Endothelial cell of umbilical vein (primary cell): ENCODE data around the gene ZSCAN16. TPM values are rescaled to one million over a fixed set of nuclear protein-coding genes. Genes with fewer than 3 reads are reported as not detected.
"Not testable (repeated sequence)": the region's sequence is repeated elsewhere in the genome, so short reads cannot be mapped to it uniquely, and the experiment has no call there.

Experiments
- BruUV-seq: library from RNA; stranded (reverse); fragments of 400-500 nt; replicated peaks from 2 replicates; lab custom pipeline; 2021; lab: Mats Ljungman, UMichigan
- CTCF ChIA-PET: fragments of 300-600, 350-600 bp; sonication (Branson Sonifier 250); formaldehyde crosslinking; loops from one replicate; lab custom pipeline; 2021; ENCODE audit warnings: antibody characterized with exemption, inconsistent platforms; lab: Charles Lee
- POLR2A ChIA-PET: fragments of 300-600, 350-600 bp; sonication (Branson Sonifier 250); formaldehyde crosslinking; loops from one replicate; lab custom pipeline; 2021; ENCODE audit warnings: antibody characterized with exemption, inconsistent platforms; lab: Charles Lee
- DNase-seq: peaks from one replicate; pipeline ENCODE4 v3.0.0-alpha.2; 2011; ENCODE audit warnings: low read depth, low spot score
- FAIRE-seq: peaks from 2 replicates; lab custom pipeline; 2011; peaks lifted over from hg19 to GRCh38; lab: Jason Lieb, UNC
- H2AFZ ChIP-seq: 2 replicates; pipeline ENCODE4 v1.6.0; 2012; ENCODE audit warnings: low read depth, low read length, control low read depth, inconsistent platforms
- H3K27ac ChIP-seq: 2 replicates; pipeline ENCODE4 v1.5.1; 2011; ENCODE audit warnings: low read depth, mild to moderate bottlenecking, control low read depth, low read length, moderate library complexity; ENCODE audit not compliant: insufficient read depth
- H3K27me3 ChIP-seq, 2 experiments: 2 replicates each; pipeline versions ENCODE4 v1.6.0 to v1.6.1; 2011; ENCODE audit warnings: low read length in 2 of 2, mixed read lengths in 1 of 2; ENCODE audit not compliant: control insufficient read depth in 2 of 2, insufficient read depth in 2 of 2
- H3K36me3 ChIP-seq, 2 experiments: 2 replicates in 1 of 2; 3 replicates in 1 of 2; pipeline ENCODE4 v1.5.1; 2011; ENCODE audit warnings: low read length in 2 of 2, mild to moderate bottlenecking in 1 of 2, moderate library complexity in 1 of 2; ENCODE audit not compliant: control insufficient read depth in 2 of 2, insufficient read depth in 2 of 2; ENCODE audit errors: extremely low read depth in 1 of 2
- H3K4me1 ChIP-seq: 3 replicates; pipeline ENCODE4 v1.5.1; 2011; ENCODE audit warnings: mild to moderate bottlenecking, low read length; ENCODE audit not compliant: control insufficient read depth, insufficient read depth; ENCODE audit errors: extremely low read depth
- H3K4me2 ChIP-seq: 2 replicates; pipeline ENCODE4 v1.6.1; 2011; ENCODE audit warnings: low read length, control low read depth, mixed read lengths; ENCODE audit not compliant: insufficient read depth
- H3K4me3 ChIP-seq, 3 experiments: fragments of 200-600 bp in 1 of 3; sonication (generic), shearing (Covaris generic) in 1 of 3; replicated peaks in 1 of 3; 2 replicates each; pipeline ENCODE4 v1.5.1; 2011 to 2016; ENCODE audit warnings: control low read depth in 3 of 3, low read length in 3 of 3, mild to moderate bottlenecking in 2 of 3, inconsistent platforms in 1 of 3, low read depth in 1 of 3, moderate library complexity in 1 of 3; ENCODE audit not compliant: insufficient read depth in 1 of 3
- H3K79me2 ChIP-seq: 2 replicates; pipeline ENCODE4 v1.6.0; 2012; ENCODE audit warnings: low read length, inconsistent platforms; ENCODE audit not compliant: control insufficient read depth, insufficient read depth
- H3K9ac ChIP-seq: replicated peaks from 2 replicates; pipeline ENCODE3; 2011; ENCODE audit warnings: low read length, control low read depth; ENCODE audit not compliant: insufficient read depth; ENCODE audit errors: extremely low read depth
- H3K9me1 ChIP-seq: replicated peaks from 3 replicates; pipeline ENCODE4 v1.6.0; 2011; ENCODE audit warnings: mild to moderate bottlenecking, low read length; ENCODE audit not compliant: control insufficient read depth, insufficient read depth; ENCODE audit errors: extremely low read depth
- H3K9me3 ChIP-seq: replicated peaks from 2 replicates; pipeline ENCODE4 v1.5.1; 2012; ENCODE audit warnings: low read length, inconsistent platforms; ENCODE audit not compliant: control insufficient read depth, insufficient read depth
- H4K20me1 ChIP-seq: replicated peaks from 2 replicates; pipeline ENCODE3; 2011; ENCODE audit warnings: mild to moderate bottlenecking, low read length; ENCODE audit not compliant: control insufficient read depth, insufficient read depth; ENCODE audit errors: extremely low read depth
- CTCF ChIP-seq, 2 donors: IDR thresholded peaks; 1 replicate in 1 of 2; 2 replicates in 1 of 2; pipeline ENCODE4 v1.5.1; 2011; ENCODE audit warnings: low read length in 2 of 2, mild to moderate bottlenecking in 2 of 2, moderate library complexity in 2 of 2, control low read depth in 1 of 2, inconsistent platforms in 1 of 2, low read depth in 1 of 2; ENCODE audit not compliant: insufficient read depth in 1 of 2; ENCODE audit errors: extremely low read depth in 1 of 2
- GATA2 ChIP-seq: IDR thresholded peaks from 2 replicates; pipeline ENCODE4 v1.7.0; 2011; ENCODE audit warnings: low read depth, mild to moderate bottlenecking, moderate library complexity, mixed read lengths, low read length; ENCODE audit not compliant: insufficient read length, insufficient read depth
- POLR2A ChIP-seq: IDR thresholded peaks from 2 replicates; pipeline ENCODE4 v1.6.1; 2012; ENCODE audit warnings: low read depth, mild to moderate bottlenecking, control low read depth, low read length
- POLR2AphosphoS5 ChIP-seq: IDR thresholded peaks from 2 replicates; pipeline ENCODE4 v1.6.1; 2012; ENCODE audit warnings: low read depth, mild to moderate bottlenecking, control low read depth, low read length, moderate library complexity; ENCODE audit not compliant: insufficient read depth
- dilution Hi-C: fragments of 300-500 bp; cut with MboI; formaldehyde crosslinking; loops from one replicate; pipeline ENCODE4 v1.15.0; 2019; ENCODE audit warnings: low sequenced_read_pairs; ENCODE audit not compliant: extremely low pct_ligation_motif_present
- intact Hi-C: fragments of 100-400 bp; cut with micrococcal nuclease; formaldehyde crosslinking; loops from one replicate; pipeline ENCODE4 v1.10.0; 2022
- polyA plus RNA-seq, 4 experiments: library from polyadenylated mRNA; depleted of rRNA in 3 of 4; stranded (reverse) in 3 of 4; unstranded in 1 of 4; fragments of >200 nt; gene quantifications; 2 replicates each; pipeline versions ENCODE4 v1.2.1 to v1.2.3, GENCODE V29; 2011 to 2012; ENCODE audit warnings: missing spikeins in 1 of 4
- total RNA-seq: library from RNA; stranded (reverse); gene quantifications from 2 replicates; pipeline ENCODE4 v1.2.3, GENCODE V29; 2021

ZSCAN16 gene
- total and polyA plus RNA-seq, 2 donors (not counting 3 experiments of a cell fraction or from before 2014, with no cell fraction given) = 4.9 to 7.7 TPM

- H2AFZ ChIP-seq, FAIRE-seq, H3K4me1 ChIP-seq, H3K9ac ChIP-seq, POLR2A ChIA-PET, H3K36me3 ChIP-seq, dilution Hi-C loops, DNase-seq, CTCF ChIA-PET, H4K20me1 ChIP-seq, H3K27ac ChIP-seq, H3K4me3 ChIP-seq, H3K4me2 ChIP-seq, intact Hi-C loops, H3K9me1 ChIP-seq, H3K27me3 ChIP-seq, H3K9me3 ChIP-seq, BruUV-seq, H3K79me2 ChIP-seq: not testable (repeated sequence)
Observed at GRCh38 chr6:28102699-28103098, 21.7 kb upstream of the ZSCAN16 start.

- no peaks in the 10 kb centered on the region for H3K27me3 ChIP-seq
- TF ChIP-seq POLR2A = peak; percentile 75
- peak; percentile 29 to 55 for TF ChIP-seq CTCF (IDR thresholded peaks at IDR 0.05; ENCODE audit: extremely low read depth in 1 of 2, insufficient read depth in 1 of 2, low read depth in 1 of 2, low read length in 2 of 2)
- TF ChIP-seq POLR2AphosphoS5 = peak; percentile 78
- no peak for TF ChIP-seq GATA2
- H3K36me3 ChIP-seq = no peaks in the 10 kb centered on the region
- peak overlapping the region; percentile 56 for H3K9ac ChIP-seq
- H3K79me2 ChIP-seq = no peaks in the 10 kb centered on the region
- peak overlapping the region; percentile 88 for H3K4me2 ChIP-seq
- intact Hi-C loops = loop anchor here (1.0 kb wide), 2 partner anchors 24 to 32 kb away; partner anchors contain the start of gene ZNF165
- H3K4me1 ChIP-seq = peaks cover 6% of the 10 kb centered on the region
- H2AFZ ChIP-seq = peak overlapping the region; percentile 98
- no peaks in the 10 kb centered on the region for H3K9me3 ChIP-seq
- H3K9me1 ChIP-seq = no peaks in the 10 kb centered on the region
- dilution Hi-C loops = no loop called here
- DNase-seq = peak; percentile 72
- no peak overlapping the region for H3K27ac ChIP-seq
- no peaks in the 10 kb centered on the region for H4K20me1 ChIP-seq
- CTCF ChIA-PET = interaction anchor here (0.7 to 1.4 kb wide), 13 partner anchors 8 to 586 kb away, joined by 3 to 9 read pairs (median 5); partner anchors contain the start of genes ZKSCAN8, ZNF165 and ZSCAN16
- peak; percentile 79 for FAIRE-seq
- BruUV-seq = TSS peak; percentile 42
- POLR2A ChIA-PET = interaction anchor here (0.7 kb wide), 1 partner anchor 37 kb away, joined by 3 read pairs; the partner anchor contains the start of gene ZKSCAN8
- peak overlapping the region; percentile 47 to 72 (median 70) for H3K4me3 ChIP-seq
Observed at GRCh38 chr6:28104392-28105244, 19.8 kb upstream of the ZSCAN16 start.
